ENCODE data around the gene ZNF574. TPM values are rescaled to one million over a fixed set of nuclear protein-coding genes. Genes with fewer than 3 reads are reported as not detected.

Gene ZNF574
- total RNA-seq, 1 experiment from 2014 or later = 15.7 TPM

GRCh38 chr19:42130254-42130573 lies 54.2 kb downstream of the ZNF574 start:
- Histone ChIP-seq H3K4me1 (ENCODE audit: control insufficient read depth, insufficient read depth, low read length) (no peaks in the 10 kb centered on the region), H3K27ac (ENCODE audit: low read length) (no peak overlapping the region), H3K4me3 (ENCODE audit: low read depth in 2 of 2, low read length in 2 of 2) (no peak overlapping the region), H3K36me3 (ENCODE audit: control insufficient read depth, insufficient read depth, low read length) (no peaks in the 10 kb centered on the region), H3K9me3 (ENCODE audit: control insufficient read depth, insufficient read depth, low read depth, low read length) (no peaks in the 10 kb centered on the region), H3K27me3 (ENCODE audit: control insufficient read depth, insufficient read depth, low read length) (no peaks in the 10 kb centered on the region)
- in situ Hi-C loops (cut with HindIII; ENCODE audit: low pct_unique_long_range_greater_than_20kb, low sequenced_read_pairs) (no loop called here), intact Hi-C loops (cut with micrococcal nuclease; ENCODE audit: unreplicated experiment) (no loop called here)
- POLR2A ChIA-PET = no interaction called here
- no TSS peak for BruUV-seq (replicated peaks)
- no peak for DNase-seq (ENCODE audit: low read depth, low spot score)
- CTCF ChIA-PET = no interaction called here
- TF ChIP-seq TCF7L2 (IDR thresholded peaks at IDR 0.05; ENCODE audit: low read depth, low read length) (no peak), SIN3A (IDR thresholded peaks at IDR 0.05; ENCODE audit: borderline replicate concordance, insufficient read depth, low read depth, low read length) (no peak), CTCF (IDR thresholded peaks at IDR 0.05) (no peak)
- no peak for ATAC-seq

Other genes with a start within 250 kb of the ZNF574 start
- not detected for gene LYPD4, start 231.5 kb upstream of the ZNF574 start, total RNA-seq (2021; ENCODE audit: unreplicated experiment)
- gene DMRTC2, start 231.1 kb upstream of the ZNF574 start, total RNA-seq (2021; ENCODE audit: unreplicated experiment) = not detected
- gene RPS19, start 215.9 kb upstream of the ZNF574 start, total RNA-seq (2021; ENCODE audit: unreplicated experiment) = 1,349 TPM
- gene CD79A, start 198.9 kb upstream of the ZNF574 start, total RNA-seq (2021; ENCODE audit: unreplicated experiment) = 0.59 TPM
- gene ARHGEF1, start 193.0 kb upstream of the ZNF574 start, total RNA-seq (2021; ENCODE audit: unreplicated experiment) = 69.5 TPM
- gene ERFL, start 147.7 kb upstream of the ZNF574 start, total RNA-seq (2021; ENCODE audit: unreplicated experiment) = 0.18 TPM
- gene RABAC1, start 116.8 kb upstream of the ZNF574 start, total RNA-seq (2021; ENCODE audit: unreplicated experiment) = 69.1 TPM
- 4.9 TPM for gene ATP1A3, start 81.9 kb upstream of the ZNF574 start, total RNA-seq (2021; ENCODE audit: unreplicated experiment)
- gene GRIK5, start 6.0 kb upstream of the ZNF574 start, total RNA-seq (2021; ENCODE audit: unreplicated experiment) = 0.62 TPM
- gene POU2F2, start 56.3 kb downstream of the ZNF574 start, total RNA-seq (2021; ENCODE audit: unreplicated experiment) = 0.10 TPM
- gene DEDD2, start 141.5 kb downstream of the ZNF574 start, total RNA-seq (2021; ENCODE audit: unreplicated experiment) = 13.2 TPM
- 10.5 TPM for gene ZNF526, start 144.1 kb downstream of the ZNF574 start, total RNA-seq (2021; ENCODE audit: unreplicated experiment)
- gene GSK3A, start 166.4 kb downstream of the ZNF574 start, total RNA-seq (2021; ENCODE audit: unreplicated experiment) = 46.0 TPM
- 85.7 TPM for gene ERF, start 179.0 kb downstream of the ZNF574 start, total RNA-seq (2021; ENCODE audit: unreplicated experiment)
- gene CIC, start 193.1 kb downstream of the ZNF574 start, total RNA-seq (2021; ENCODE audit: unreplicated experiment) = 67.4 TPM
- 2.1 TPM for gene PRR19, start 226.0 kb downstream of the ZNF574 start, total RNA-seq (2021; ENCODE audit: unreplicated experiment)
- gene PAFAH1B3, start 226.5 kb downstream of the ZNF574 start, total RNA-seq (2021; ENCODE audit: unreplicated experiment) = 92.2 TPM
- 3.0 TPM for gene TMEM145, start 237.1 kb downstream of the ZNF574 start, total RNA-seq (2021; ENCODE audit: unreplicated experiment)
- 14.2 TPM for gene MEGF8, start 249.5 kb downstream of the ZNF574 start, total RNA-seq (2021; ENCODE audit: unreplicated experiment)